AG04449 (cell line): ENCODE measurements around the gene CEP152.

ENCODE experiments used
- CTCF ChIA-PET: fragments of 350-600 bp; formaldehyde crosslinking; extraction: SDS; loops from one replicate; lab custom pipeline; 2021; ENCODE audit warnings: antibody characterized with exemption; lab: Yijun Ruan, JAX
- POLR2A ChIA-PET: fragments of 400-600, 350-600 bp; formaldehyde crosslinking; extraction: SDS; loops from one replicate; lab custom pipeline; 2020; ENCODE audit warnings: antibody characterized with exemption, inconsistent platforms; lab: Yijun Ruan, JAX
- DNase-seq: peaks from one replicate; pipeline ENCODE4 v3.0.0-alpha.2; 2010; ENCODE audit warnings: low read depth, low spot score
- H3K4me3 ChIP-seq: 2 replicates; pipeline ENCODE4 v1.5.1; 2011; ENCODE audit warnings: low read depth, mild to moderate bottlenecking, control low read depth, low read length
- TF ChIP-seq, protein P1 (sequence below): IDR thresholded peaks from one replicate; pipeline ENCODE4 v1.5.1; 2011; ENCODE audit warnings: mild to moderate bottlenecking, moderate library complexity, low read length, control low read depth, inconsistent platforms; ENCODE audit not compliant: insufficient read depth; ENCODE audit errors: missing control alignments

CEP152 gene

DNA sequence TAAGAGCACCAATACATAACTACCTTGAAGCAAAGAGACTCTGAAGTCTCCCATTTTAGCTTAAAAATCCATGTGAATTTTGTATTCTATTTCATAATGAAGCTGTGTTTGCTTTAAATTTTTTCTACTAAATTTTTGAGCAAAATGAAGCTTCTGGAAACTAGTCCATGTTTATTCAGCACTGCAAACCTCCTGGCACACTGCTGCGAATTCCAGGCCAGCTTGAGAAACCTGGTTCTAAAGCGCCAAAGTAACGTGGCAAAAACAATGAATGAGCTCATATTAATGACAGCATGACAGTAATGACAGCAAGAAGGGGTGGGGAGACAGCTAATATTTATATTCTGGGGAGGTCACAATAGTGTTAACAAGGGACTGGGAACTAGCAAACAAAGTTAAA lies 25.7 kb downstream of the CEP152 start:
- DNase-seq, result no peak
- ChIA-PET CTCF (interaction anchor here (0.7 to 1.0 kb wide), 2 partner anchors 10 to 76 kb away, joined by 3 read pairs; no protein-coding TSS in a partner anchor), POLR2A (no interaction called here)
- no peak overlapping the region for H3K4me3 ChIP-seq
- TF ChIP-seq, protein P1, sequence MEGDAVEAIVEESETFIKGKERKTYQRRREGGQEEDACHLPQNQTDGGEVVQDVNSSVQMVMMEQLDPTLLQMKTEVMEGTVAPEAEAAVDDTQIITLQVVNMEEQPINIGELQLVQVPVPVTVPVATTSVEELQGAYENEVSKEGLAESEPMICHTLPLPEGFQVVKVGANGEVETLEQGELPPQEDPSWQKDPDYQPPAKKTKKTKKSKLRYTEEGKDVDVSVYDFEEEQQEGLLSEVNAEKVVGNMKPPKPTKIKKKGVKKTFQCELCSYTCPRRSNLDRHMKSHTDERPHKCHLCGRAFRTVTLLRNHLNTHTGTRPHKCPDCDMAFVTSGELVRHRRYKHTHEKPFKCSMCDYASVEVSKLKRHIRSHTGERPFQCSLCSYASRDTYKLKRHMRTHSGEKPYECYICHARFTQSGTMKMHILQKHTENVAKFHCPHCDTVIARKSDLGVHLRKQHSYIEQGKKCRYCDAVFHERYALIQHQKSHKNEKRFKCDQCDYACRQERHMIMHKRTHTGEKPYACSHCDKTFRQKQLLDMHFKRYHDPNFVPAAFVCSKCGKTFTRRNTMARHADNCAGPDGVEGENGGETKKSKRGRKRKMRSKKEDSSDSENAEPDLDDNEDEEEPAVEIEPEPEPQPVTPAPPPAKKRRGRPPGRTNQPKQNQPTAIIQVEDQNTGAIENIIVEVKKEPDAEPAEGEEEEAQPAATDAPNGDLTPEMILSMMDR, result no peak

DNA sequence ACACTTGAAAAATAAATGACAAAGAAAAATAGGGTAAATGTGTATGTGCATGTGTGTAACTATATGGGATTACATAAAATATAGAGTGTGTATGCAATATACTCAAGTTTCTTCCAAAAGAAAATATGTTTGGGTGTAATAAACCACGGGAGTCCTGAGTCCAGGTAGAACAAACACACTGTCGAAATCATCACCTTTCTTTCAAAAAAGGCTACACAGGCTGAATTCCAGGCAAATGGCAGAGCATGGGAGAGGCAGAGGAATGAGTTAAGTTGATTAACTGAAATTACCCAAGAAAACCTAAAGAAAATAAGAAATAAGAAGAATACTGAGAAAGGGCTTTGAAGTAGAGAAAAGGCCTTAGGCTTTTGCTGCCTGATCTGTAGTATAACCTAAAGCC lies 26.1 kb downstream of the CEP152 start:
- DNase-seq, result no peak
- TF ChIP-seq, protein P1, result no peak
- ChIA-PET CTCF (interaction anchor here (1.0 kb wide), 1 partner anchor 77 kb away, joined by 3 read pairs; no protein-coding TSS in a partner anchor), POLR2A (no interaction called here)
- no peak overlapping the region for H3K4me3 ChIP-seq

DNA sequence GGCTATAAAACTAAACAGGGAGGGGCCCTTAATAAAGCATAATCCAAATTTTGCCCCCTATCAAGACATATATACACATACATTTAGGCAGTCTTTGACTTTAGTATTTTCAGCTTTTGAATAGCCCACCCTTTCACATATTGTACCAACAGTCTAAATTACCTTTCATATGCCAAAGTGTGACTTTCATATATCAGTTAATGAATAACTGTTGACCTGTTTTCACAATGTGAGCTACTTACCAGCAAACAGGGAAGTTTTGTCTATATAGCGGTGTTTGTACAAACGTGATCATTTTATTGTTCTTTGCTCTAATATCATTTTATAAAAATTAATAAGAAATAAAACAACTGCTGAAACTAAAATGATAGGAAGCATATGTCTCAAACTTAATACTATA lies 28.0 kb downstream of the CEP152 start:
- DNase-seq, result no peak
- TF ChIP-seq, protein P1, result no peak
- ChIA-PET POLR2A (no interaction called here), CTCF (no interaction called here)
- no peak overlapping the region for H3K4me3 ChIP-seq

DNA sequence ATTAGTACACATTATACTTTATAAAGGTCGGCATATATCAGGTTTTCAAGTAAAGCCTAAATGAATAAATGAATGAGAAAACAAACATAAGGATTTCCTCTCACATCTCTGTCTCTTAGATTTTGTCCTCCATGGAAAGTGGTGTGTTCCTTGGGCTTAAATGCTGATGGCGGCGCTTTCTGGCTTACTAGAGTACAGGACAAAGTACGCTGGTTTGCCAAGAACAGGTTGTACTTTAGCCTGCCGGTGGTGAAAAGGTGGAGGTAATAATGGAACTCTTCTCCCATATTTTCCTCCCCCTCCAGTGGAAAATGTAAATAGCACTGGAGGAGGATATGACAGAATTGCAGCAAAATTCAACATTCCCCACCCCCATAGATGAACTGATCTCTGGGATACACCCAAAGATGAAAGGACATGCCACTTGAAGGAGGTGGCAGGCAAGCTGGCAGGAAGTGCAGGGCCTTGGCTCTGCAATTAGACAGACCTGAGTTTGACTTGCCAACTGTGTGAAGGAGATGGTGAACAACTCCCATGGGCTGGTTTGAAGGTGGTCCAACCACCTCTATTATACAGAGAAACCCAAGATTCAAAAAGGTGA lies 29.3 kb downstream of the CEP152 start:
- no peak overlapping the region for H3K4me3 ChIP-seq
- ChIA-PET CTCF (no interaction called here), POLR2A (no interaction called here)
- DNase-seq, result no peak
- TF ChIP-seq, protein P1, result no peak

DNA sequence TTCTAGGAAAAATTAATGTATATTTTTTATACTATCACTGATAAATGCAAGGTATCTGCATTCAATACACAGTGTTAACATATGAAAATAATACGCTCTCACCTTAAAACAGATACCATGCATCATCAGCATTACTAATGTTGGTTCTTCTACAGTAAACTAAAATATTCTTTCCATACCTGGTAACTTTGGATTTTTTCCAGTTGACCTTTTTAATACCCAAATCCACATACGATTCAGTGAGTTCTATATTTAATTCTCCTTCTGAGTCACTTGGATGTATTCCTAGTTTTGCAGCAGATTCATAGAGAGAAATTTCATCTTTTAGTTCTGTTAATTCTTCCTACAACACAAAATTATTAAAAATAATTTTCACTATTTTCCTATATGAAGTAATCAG lies 29.9 kb downstream of the CEP152 start:
- H3K4me3 ChIP-seq, result no peak overlapping the region
- TF ChIP-seq, protein P1, result no peak
- CTCF ChIA-PET, result no interaction called here
- DNase-seq, result no peak
- POLR2A ChIA-PET, result no interaction called here

DNA sequence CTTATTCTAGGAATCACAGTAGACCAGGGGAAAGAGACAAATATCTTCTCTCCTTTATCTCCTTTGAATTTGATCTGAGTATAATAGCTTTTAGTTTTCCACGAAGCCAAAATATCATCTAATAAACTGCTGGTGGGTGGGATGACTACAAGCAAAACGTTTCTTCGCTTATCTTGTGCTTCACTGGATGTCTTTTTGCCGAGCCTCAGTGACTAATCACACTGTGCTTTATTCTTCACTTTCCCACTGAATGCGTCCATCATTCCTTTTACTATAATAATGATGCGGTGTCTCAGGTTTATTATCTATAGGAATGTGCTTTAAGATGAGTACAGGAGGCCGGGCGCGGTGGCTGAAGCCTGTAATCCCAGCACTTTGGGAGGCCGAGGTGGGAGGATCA lies 32.5 kb downstream of the CEP152 start:
- TF ChIP-seq, protein P1, result no peak
- H3K4me3 ChIP-seq, result no peak overlapping the region
- ChIA-PET CTCF (interaction anchor here (2.1 kb wide), 1 partner anchor 23 kb away, joined by 14 read pairs; no protein-coding TSS in a partner anchor), POLR2A (no interaction called here)
- no peak for DNase-seq
